Measurements from ENCODE around the gene RIPOR3. TPM values are rescaled to one million over a fixed set of nuclear protein-coding genes. Genes with fewer than 3 reads are reported as not detected.

The RIPOR3 gene
- total and polyA plus RNA-seq, 9 of the 15 experiments (the other 6 are each of a cell fraction or from before 2014, with no cell fraction given) = 3.3 to 62.7 (median 21.4) TPM

DNA sequence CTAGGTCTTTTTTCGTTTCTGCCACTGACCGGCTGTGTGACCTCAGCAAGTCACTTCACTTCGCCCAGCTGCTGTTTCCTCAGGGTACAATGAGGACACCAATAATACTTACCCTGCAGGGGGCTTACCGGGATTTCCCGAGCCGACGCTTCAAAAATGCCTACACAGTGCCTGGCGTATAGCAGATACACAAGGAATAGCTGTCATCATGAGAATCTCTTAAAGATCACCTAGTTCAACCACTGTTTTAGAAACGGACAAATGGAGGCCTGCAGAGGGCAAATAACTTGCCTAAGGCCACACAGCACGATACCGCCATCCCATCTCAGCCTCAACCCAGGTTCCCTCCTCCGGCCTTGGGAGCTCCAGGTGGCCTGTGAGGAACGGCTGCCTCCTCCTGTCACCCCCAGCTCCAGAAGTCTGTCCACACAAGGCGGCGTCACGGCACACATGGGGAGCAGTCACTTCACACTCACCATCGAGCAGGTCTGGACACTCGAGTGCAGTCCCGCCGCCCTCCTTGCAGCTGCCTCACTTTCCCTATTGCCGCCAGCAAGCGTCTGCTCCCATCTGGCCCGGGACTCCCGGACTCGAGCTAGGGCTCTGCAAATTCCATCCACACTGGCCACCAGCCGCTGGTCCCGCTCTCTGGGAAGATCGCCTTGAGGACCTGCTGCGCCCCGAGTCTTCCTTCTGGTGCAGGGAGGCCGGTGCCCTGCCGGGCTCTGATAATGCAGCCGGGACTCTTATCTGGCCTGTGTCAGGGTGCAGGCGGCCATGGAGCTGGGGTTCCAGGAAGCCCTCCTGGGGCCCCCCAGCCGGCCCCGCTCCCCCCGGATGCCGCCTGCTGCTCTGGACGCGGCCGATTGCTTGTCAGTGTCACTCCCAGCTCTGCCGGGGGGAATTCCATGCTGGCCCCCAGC lies at the start of gene RIPOR3 (continued):
- TF ChIP-seq, protein P1, sequence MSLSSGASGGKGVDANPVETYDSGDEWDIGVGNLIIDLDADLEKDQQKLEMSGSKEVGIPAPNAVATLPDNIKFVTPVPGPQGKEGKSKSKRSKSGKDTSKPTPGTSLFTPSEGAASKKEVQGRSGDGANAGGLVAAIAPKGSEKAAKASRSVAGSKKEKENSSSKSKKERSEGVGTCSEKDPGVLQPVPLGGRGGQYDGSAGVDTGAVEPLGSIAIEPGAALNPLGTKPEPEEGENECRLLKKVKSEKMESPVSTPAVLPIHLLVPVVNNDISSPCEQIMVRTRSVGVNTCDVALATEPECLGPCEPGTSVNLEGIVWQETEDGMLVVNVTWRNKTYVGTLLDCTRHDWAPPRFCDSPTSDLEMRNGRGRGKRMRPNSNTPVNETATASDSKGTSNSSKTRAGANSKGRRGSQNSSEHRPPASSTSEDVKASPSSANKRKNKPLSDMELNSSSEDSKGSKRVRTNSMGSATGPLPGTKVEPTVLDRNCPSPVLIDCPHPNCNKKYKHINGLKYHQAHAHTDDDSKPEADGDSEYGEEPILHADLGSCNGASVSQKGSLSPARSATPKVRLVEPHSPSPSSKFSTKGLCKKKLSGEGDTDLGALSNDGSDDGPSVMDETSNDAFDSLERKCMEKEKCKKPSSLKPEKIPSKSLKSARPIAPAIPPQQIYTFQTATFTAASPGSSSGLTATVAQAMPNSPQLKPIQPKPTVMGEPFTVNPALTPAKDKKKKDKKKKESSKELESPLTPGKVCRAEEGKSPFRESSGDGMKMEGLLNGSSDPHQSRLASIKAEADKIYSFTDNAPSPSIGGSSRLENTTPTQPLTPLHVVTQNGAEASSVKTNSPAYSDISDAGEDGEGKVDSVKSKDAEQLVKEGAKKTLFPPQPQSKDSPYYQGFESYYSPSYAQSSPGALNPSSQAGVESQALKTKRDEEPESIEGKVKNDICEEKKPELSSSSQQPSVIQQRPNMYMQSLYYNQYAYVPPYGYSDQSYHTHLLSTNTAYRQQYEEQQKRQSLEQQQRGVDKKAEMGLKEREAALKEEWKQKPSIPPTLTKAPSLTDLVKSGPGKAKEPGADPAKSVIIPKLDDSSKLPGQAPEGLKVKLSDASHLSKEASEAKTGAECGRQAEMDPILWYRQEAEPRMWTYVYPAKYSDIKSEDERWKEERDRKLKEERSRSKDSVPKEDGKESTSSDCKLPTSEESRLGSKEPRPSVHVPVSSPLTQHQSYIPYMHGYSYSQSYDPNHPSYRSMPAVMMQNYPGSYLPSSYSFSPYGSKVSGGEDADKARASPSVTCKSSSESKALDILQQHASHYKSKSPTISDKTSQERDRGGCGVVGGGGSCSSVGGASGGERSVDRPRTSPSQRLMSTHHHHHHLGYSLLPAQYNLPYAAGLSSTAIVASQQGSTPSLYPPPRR (CRISPR knock-in tag; IDR thresholded peaks at IDR 0.05; ENCODE audit: borderline replicate concordance) = no peak
- TF ChIP-seq MAZ (CRISPR knock-in tag; conservative IDR thresholded peaks at IDR 0.05 in 1 of 2, IDR thresholded peaks at IDR 0.05 in 1 of 2) (peak; percentile 90 to 91), POLR3G (IDR thresholded peaks at IDR 0.05; ENCODE audit: extremely low read depth, insufficient read length, insufficient replicate concordance) (no peak), STAT5A (IDR thresholded peaks at IDR 0.05; ENCODE audit: borderline replicate concordance, low read length) (peak; percentile 97), DDX20 (tag; IDR thresholded peaks at IDR 0.05; ENCODE audit: low read depth) (no peak), SMARCB1 (IDR thresholded peaks at IDR 0.05; ENCODE audit: insufficient read length, low read depth) (peak; percentile 45), ZNF263 (CRISPR knock-in tag; IDR thresholded peaks at IDR 0.05; ENCODE audit: borderline replicate concordance) (0 out of 2 replicates have a peak, but pooled peaks have one; percentile 26), MTA3 (IDR thresholded peaks at IDR 0.05; ENCODE audit: borderline replicate concordance) (peak; percentile 59), CCNT2 (IDR thresholded peaks at IDR 0.05; ENCODE audit: borderline replicate concordance, extremely low read depth, insufficient read length, low read depth, low read length) (peak; percentile 100), BCL6 (CRISPR knock-in tag; IDR thresholded peaks at IDR 0.05) (0 out of 2 replicates have a peak, but pooled peaks have one; percentile 35)
- TF ChIP-seq, protein P2, sequence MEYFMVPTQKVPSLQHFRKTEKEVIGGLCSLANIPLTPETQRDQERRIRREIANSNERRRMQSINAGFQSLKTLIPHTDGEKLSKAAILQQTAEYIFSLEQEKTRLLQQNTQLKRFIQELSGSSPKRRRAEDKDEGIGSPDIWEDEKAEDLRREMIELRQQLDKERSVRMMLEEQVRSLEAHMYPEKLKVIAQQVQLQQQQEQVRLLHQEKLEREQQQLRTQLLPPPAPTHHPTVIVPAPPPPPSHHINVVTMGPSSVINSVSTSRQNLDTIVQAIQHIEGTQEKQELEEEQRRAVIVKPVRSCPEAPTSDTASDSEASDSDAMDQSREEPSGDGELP (CRISPR knock-in tag; IDR thresholded peaks at IDR 0.05; ENCODE audit: borderline replicate concordance) = peak; percentile 92
- TF ChIP-seq, protein P3, sequence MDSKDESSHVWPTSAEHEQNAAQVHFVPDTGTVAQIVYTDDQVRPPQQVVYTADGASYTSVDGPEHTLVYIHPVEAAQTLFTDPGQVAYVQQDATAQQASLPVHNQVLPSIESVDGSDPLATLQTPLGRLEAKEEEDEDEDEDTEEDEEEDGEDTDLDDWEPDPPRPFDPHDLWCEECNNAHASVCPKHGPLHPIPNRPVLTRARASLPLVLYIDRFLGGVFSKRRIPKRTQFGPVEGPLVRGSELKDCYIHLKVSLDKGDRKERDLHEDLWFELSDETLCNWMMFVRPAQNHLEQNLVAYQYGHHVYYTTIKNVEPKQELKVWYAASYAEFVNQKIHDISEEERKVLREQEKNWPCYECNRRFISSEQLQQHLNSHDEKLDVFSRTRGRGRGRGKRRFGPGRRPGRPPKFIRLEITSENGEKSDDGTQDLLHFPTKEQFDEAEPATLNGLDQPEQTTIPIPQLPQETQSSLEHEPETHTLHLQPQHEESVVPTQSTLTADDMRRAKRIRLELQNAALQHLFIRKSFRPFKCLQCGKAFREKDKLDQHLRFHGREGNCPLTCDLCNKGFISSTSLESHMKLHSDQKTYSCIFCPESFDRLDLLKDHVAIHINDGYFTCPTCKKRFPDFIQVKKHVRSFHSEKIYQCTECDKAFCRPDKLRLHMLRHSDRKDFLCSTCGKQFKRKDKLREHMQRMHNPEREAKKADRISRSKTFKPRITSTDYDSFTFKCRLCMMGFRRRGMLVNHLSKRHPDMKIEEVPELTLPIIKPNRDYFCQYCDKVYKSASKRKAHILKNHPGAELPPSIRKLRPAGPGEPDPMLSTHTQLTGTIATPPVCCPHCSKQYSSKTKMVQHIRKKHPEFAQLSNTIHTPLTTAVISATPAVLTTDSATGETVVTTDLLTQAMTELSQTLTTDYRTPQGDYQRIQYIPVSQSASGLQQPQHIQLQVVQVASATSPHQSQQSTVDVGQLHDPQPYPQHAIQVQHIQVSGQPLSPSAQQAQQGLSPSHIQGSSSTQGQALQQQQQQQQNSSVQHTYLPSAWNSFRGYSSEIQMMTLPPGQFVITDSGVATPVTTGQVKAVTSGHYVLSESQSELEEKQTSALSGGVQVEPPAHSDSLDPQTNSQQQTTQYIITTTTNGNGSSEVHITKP (IDR thresholded peaks at IDR 0.05; ENCODE audit: partially characterized antibody) = peak; percentile 19
- TF ChIP-seq, protein P4, sequence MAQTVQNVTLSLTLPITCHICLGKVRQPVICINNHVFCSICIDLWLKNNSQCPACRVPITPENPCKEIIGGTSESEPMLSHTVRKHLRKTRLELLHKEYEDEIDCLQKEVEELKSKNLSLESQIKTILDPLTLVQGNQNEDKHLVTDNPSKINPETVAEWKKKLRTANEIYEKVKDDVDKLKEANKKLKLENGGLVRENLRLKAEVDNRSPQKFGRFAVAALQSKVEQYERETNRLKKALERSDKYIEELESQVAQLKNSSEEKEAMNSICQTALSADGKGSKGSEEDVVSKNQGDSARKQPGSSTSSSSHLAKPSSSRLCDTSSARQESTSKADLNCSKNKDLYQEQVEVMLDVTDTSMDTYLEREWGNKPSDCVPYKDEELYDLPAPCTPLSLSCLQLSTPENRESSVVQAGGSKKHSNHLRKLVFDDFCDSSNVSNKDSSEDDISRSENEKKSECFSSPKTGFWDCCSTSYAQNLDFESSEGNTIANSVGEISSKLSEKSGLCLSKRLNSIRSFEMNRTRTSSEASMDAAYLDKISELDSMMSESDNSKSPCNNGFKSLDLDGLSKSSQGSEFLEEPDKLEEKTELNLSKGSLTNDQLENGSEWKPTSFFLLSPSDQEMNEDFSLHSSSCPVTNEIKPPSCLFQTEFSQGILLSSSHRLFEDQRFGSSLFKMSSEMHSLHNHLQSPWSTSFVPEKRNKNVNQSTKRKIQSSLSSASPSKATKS (CRISPR knock-in tag; IDR thresholded peaks at IDR 0.05) = no peak

Data from K562 (cell line).